ENCODE data around the gene LPGAT1.
A peak's percentile ranks its signal among the peaks of the same experiment; 100 is the strongest.
"Not testable (repeated sequence)": the region's sequence is repeated elsewhere in the genome, so short reads cannot be mapped to it uniquely, and the experiment has no call there.

Gene LPGAT1

DNA sequence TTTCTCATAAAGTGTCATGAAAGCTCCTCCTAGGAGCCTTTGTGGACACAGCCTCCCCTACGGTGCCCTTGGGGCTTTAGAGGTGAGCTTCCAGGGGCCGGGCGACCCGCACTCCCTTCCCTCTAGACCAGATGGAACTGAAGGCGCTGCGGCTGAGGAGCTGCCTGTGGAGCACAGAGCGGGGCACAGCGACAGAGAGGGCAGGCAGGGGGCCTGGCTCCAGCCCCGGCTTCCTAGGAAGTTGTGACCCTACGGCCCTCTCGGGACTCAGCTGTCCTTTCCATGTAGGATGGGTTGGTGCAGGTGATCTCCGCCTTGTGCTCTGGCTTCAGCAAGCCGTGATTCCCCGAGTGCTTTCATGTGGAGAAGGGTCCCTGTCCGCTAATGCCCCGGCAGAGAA lies 131.5 kb downstream of the LPGAT1 start:
- DNase-seq: no peak

DNA sequence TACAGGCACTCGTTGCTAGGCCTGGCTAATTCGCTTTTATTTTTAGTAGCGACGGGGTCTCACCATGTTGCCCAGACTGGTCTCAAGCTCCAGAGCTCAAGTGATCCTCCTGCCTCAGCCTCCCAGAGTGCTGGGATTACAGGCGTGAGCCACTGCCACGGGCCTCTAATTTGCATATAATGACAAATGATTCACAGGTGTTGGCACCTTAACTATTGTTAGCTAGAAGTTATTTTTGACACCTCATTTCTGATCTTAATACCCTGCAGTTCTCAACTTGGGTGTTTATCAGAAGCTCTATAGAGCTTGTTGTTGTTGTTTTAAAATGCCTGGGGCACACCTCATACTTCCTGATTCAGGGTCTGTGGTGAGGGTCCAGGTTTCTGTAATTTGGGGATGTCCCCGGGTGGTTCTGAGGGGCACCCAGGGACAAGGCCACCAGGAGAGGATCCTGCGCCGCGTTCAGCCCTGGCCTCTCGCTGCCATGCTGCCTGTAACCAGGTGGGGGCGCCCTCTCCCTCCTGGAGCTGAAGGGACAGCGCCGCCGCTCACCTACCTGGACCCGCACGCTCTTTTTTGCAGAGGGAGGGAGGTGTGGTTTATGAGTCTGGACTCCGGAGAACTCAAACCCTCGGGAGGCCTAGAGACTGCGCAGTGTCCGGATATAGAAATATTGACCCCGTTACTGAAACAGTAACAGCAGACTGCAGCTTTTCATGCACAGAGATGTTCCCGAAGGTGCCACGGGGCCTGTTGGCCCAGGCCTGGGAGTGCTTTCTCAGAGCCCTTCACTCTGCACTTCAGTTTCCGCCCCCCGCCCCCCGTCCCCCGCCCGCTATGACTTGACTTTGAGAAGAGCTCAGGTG lies 132.2 kb downstream of the LPGAT1 start:
- DNase-seq: peak; percentile 79

- no peak for DNase-seq
Measured at GRCh38 chr1:211697356-211697755, 133.2 kb downstream of the LPGAT1 start.

- no peak for DNase-seq
Measured at GRCh38 chr1:211695135-211695816, 135.3 kb downstream of the LPGAT1 start.

- DNase-seq: not testable (repeated sequence)
Measured at GRCh38 chr1:211693911-211694310, 136.7 kb downstream of the LPGAT1 start.
